SK-N-SH treated with all-trans-retinoic acid at 6 μM for 48 hours (cell line): ENCODE results near the gene CPNE5.

Source experiments
- PATZ1 ChIP-seq: fragments of 250-450 bp; sonication (Bioruptor Pico); IDR thresholded peaks from 2 replicates; pipeline ENCODE4 v1.8.0; 2020; ENCODE audit warnings: mild to moderate bottlenecking, moderate library complexity, borderline replicate concordance
- TSHZ2 ChIP-seq: fragments of 250-450 bp; sonication (Bioruptor Pico); IDR thresholded peaks from 2 replicates; pipeline ENCODE4 v1.5.0; 2020; ENCODE audit warnings: mild to moderate bottlenecking, moderate library complexity
- ZNF8 ChIP-seq: fragments of 450-650 bp; formaldehyde crosslinking; IDR thresholded peaks from 2 replicates; pipeline ENCODE4 v1.5.0; 2020; ENCODE audit warnings: mild to moderate bottlenecking, moderate library complexity

GRCh38 chr6:36743032-36743431 is 96.2 kb downstream of the CPNE5 start:
- TF ChIP-seq ZNF8 (CRISPR knock-in tag): no peak
- TF ChIP-seq TSHZ2 (CRISPR knock-in tag): no peak
- TF ChIP-seq PATZ1 (CRISPR knock-in tag): no peak
